ACC112 (cell line): ENCODE data around the gene HSD17B14.
"Not testable (repeated sequence)": the region's sequence is repeated elsewhere in the genome, so short reads cannot be mapped to it uniquely, and the experiment has no call there.

ENCODE experiments used
- H2AFZ ChIP-seq: fragments of 200-600 bp; sonication (generic); one replicate; pipeline ENCODE4 v1.6.0; 2017; ENCODE audit warnings: antibody characterized with exemption, low read length; ENCODE audit not compliant: unreplicated experiment
- H3K27ac ChIP-seq: fragments of 200-600 bp; sonication (generic); 2 replicates; pipeline ENCODE4 v1.5.1; 2014; ENCODE audit warnings: low read depth, mild to moderate bottlenecking, antibody characterized with exemption, low read length, moderate library complexity
- H3K27me3 ChIP-seq: fragments of 200-600 bp; sonication (generic); 2 replicates; pipeline ENCODE4 v1.6.1; 2014; ENCODE audit warnings: mild to moderate bottlenecking, antibody characterized with exemption, low read length, moderate library complexity, mixed read lengths; ENCODE audit not compliant: insufficient read depth
- H3K36me3 ChIP-seq: fragments of 200-600 bp; sonication (generic); 2 replicates; pipeline ENCODE4 v1.6.1; 2016; ENCODE audit warnings: mild to moderate bottlenecking, antibody characterized with exemption, low read length, moderate library complexity, mixed read lengths; ENCODE audit not compliant: insufficient read depth
- H3K4me1 ChIP-seq: fragments of 200-600 bp; sonication (generic); one replicate; pipeline ENCODE4 v1.6.1; 2016; ENCODE audit warnings: low read length, mixed read lengths; ENCODE audit not compliant: insufficient read depth, unreplicated experiment, control insufficient read depth
- H3K4me3 ChIP-seq: fragments of 200-600 bp; sonication (generic); 2 replicates; pipeline ENCODE4 v1.5.1; 2014; ENCODE audit warnings: mild to moderate bottlenecking, low read depth, low read length
- H3K79me2 ChIP-seq: fragments of 200-600 bp; sonication (generic); one replicate; pipeline ENCODE4 v1.6.0; 2016; ENCODE audit warnings: low read length; ENCODE audit not compliant: control insufficient read depth, unreplicated experiment, insufficient read depth

Gene HSD17B14

DNA sequence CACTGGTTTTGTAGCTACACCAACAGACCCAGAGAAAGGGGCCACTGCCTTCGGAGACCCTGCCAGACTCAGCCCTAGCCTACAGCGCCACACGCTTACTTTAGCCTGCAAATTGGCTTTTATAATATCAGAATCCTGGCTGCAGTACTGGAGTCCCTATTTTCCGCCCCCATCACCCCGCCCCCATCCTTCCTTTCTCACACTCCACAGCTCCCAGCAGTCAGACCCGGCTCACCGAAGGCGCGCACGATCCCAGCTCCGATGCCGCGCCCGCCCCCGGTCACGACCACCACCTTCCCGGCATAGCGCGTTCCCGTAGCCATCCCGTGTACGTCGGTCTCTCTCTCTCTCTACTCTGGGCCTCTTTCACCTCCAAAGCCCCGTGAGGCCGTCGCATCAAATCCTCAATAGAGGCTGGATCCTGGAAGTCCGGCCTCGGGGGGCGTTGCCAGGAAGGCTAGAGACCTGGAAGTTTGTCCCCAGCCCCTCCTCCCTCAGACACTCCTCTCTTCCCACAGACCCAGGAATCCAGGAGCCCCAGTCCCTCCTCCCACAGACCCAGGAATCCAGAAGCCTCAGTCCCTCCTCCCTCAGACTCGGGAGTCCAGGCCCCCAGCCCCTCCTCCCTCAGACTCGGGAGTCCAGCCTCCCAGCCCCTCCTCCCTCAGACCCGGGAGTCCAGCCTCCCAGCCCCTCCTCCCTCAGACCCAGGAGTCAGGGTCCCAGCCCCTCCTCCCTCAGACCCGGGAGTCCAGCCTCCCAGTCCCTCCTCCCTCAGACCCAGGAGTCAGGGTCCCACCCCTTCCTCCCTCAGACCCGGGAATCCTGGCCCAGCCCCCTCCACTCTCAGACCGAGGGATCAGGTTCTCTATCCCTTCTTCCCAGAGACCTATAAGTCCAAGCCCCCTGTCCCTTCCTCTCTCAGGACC is at the start of gene HSD17B14:
Gene HSD17B14, minus strand, starts transcription at position 403 of the 929 bp plus-strand sequence. Its CDS starts 80 bp downstream, at position 323.
- H3K79me2 ChIP-seq = no peaks in the 10 kb centered on the region
- no peak within 1 kb of the TSS for H3K27ac ChIP-seq
- no peak within 1 kb of the TSS for H2AFZ ChIP-seq
- peaks cover 2% of the 10 kb centered on the region; the same call in 1 of the 2 replicates for H3K36me3 ChIP-seq
- no peaks in the 10 kb centered on the region for H3K27me3 ChIP-seq
- H3K4me1 ChIP-seq = no peaks in the 10 kb centered on the region
- no peak within 1 kb of the TSS for H3K4me3 ChIP-seq

DNA sequence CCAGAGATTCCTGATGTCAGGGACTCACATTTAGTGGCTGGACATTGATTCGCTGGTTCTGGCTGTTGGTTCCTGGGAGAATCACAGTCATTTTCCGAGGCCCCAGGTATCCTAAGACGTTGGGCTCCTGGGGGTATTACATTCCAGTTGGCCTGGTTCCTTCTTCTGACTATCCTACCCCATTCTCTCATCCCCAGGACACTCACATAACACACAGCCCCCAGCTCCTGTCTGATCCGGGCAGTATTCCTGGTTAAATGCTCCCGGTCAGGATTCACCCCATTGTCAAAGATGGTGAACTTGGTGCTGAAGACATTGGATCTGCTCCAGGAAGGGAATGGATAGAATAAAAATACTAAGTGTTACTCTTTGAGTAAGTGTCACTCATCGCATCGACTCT is 47.4 kb upstream of the HSD17B14 start:
- H3K4me3 ChIP-seq = no peak overlapping the region
- no peak overlapping the region for H3K27ac ChIP-seq
- no peak overlapping the region for H2AFZ ChIP-seq
- no peaks in the 10 kb centered on the region for H3K27me3 ChIP-seq
- peaks cover under 1% of the 10 kb centered on the region for H3K36me3 ChIP-seq
- no peaks in the 10 kb centered on the region for H3K4me1 ChIP-seq
- no peaks in the 10 kb centered on the region for H3K79me2 ChIP-seq

GRCh38 chr19:48881741-48882657 is 45.7 kb upstream of the HSD17B14 start:
- Histone ChIP-seq H3K4me1 (no peaks in the 10 kb centered on the region), H2AFZ (no peak overlapping the region), H3K79me2 (peaks cover 3% of the 10 kb centered on the region), H3K36me3 (peaks cover 5% of the 10 kb centered on the region), H3K27ac (no peak overlapping the region), H3K4me3 (no peak overlapping the region), H3K27me3 (no peaks in the 10 kb centered on the region)

- H3K36me3 ChIP-seq = peaks cover 13% of the 10 kb centered on the region
- not testable (repeated sequence) for H3K4me1 ChIP-seq, H3K27me3 ChIP-seq, H3K4me3 ChIP-seq, H2AFZ ChIP-seq, H3K27ac ChIP-seq
- H3K79me2 ChIP-seq = peaks cover 11% of the 10 kb centered on the region
Measured at GRCh38 chr19:48879696-48880095, 43.4 kb upstream of the HSD17B14 start.

DNA sequence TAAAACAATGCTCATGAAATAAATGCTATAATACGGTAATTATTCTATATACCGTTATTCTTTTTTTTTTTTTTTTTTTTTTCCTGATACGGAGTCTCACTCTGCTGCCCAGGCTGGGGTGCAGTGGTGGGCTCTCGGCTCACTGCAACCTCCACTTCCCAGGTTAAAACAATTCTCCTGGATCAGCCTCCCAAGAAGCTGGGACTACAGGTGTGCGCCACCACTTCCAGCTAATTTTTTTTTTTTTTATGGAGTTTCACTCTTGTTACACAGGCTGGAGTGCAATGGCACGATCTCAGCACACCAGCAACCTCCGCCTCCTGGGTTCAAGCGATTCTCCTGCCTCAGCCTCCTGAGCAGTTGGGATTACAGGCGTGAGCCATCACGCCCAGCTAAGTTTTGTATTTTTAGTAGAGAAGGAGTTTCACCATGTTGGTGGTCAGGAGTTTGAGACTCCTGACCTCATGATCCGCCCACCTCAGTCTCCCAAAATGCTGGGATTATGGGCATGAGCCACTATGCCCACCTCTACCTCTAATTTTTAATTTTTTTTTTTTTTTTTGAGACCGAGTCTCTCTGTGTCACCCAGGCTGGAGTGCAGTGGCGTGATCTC is 42.8 kb upstream of the HSD17B14 start:
- no peak overlapping the region for H3K27ac ChIP-seq
- peaks cover 17% of the 10 kb centered on the region for H3K36me3 ChIP-seq
- no peak overlapping the region for H3K4me3 ChIP-seq
- H2AFZ ChIP-seq = no peak overlapping the region
- peaks cover 16% of the 10 kb centered on the region for H3K79me2 ChIP-seq
- H3K4me1 ChIP-seq = peaks cover 6% of the 10 kb centered on the region
- H3K27me3 ChIP-seq = no peaks in the 10 kb centered on the region

- Histone ChIP-seq H3K27ac (peak overlapping the region; percentile 32; the same call in 1 of the 2 replicates), H3K4me1 (peaks cover 6% of the 10 kb centered on the region), H2AFZ (no peak overlapping the region), H3K36me3 (peaks cover 24% of the 10 kb centered on the region), H3K27me3 (no peaks in the 10 kb centered on the region), H3K79me2 (peaks cover 23% of the 10 kb centered on the region), H3K4me3 (no peak overlapping the region)
Measured at GRCh38 chr19:48878196-48879024, 42.1 kb upstream of the HSD17B14 start.

DNA sequence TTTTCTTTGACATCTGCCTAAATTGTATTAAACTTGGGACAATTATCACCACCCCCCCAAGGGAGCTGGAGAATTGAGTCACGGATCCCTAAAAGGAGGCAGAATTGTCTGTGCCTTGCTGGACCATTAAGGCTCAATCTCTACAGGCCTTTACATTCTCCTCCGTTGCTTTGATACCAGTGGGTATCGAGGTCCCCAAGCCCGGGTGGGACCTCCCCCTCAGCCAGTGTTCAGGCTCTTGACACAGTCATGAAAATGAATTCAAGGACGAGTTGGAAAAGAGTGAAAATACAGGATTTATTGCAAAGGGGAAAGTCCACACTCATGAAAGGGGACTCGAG is 41.5 kb upstream of the HSD17B14 start:
- Histone ChIP-seq H3K79me2 (peaks cover 29% of the 10 kb centered on the region), H3K27ac (no peak overlapping the region), H3K36me3 (peaks cover 28% of the 10 kb centered on the region), H3K4me3 (no peak overlapping the region), H3K27me3 (no peaks in the 10 kb centered on the region), H2AFZ (no peak overlapping the region), H3K4me1 (peaks cover 6% of the 10 kb centered on the region)

- H3K27me3 ChIP-seq, H3K4me1 ChIP-seq, H2AFZ ChIP-seq: not testable (repeated sequence)
- Histone ChIP-seq H3K4me3 (peak overlapping the region; percentile 87), H3K27ac (peak overlapping the region; percentile 98), H3K36me3 (peaks cover 28% of the 10 kb centered on the region), H3K79me2 (peaks cover 35% of the 10 kb centered on the region)
Measured at GRCh38 chr19:48876043-48876981, 40.0 kb upstream of the HSD17B14 start.
